GM13977 (cell line): ENCODE results near the gene CD180.

Experiments used
- DNase-seq: peaks from one replicate; pipeline ENCODE4 v3.0.0; 2012; ENCODE audit warnings: low spot score
- CTCF ChIP-seq: IDR thresholded peaks from 2 replicates; pipeline ENCODE4 v1.5.1; 2012; ENCODE audit warnings: mild to moderate bottlenecking, control low read depth; ENCODE audit not compliant: insufficient read depth; ENCODE audit errors: extremely low read depth, missing control alignments
- in situ Hi-C: fragments of 300-500 bp; cut with MboI; formaldehyde crosslinking; loops from one replicate; pipeline ENCODE4 v1.12.0; 2022; ENCODE audit warnings: low sequenced_read_pairs, low pct_unique_long_range_greater_than_20kb, mixed read lengths, inconsistent platforms; ENCODE audit not compliant: unreplicated experiment

The CD180 gene

DNA sequence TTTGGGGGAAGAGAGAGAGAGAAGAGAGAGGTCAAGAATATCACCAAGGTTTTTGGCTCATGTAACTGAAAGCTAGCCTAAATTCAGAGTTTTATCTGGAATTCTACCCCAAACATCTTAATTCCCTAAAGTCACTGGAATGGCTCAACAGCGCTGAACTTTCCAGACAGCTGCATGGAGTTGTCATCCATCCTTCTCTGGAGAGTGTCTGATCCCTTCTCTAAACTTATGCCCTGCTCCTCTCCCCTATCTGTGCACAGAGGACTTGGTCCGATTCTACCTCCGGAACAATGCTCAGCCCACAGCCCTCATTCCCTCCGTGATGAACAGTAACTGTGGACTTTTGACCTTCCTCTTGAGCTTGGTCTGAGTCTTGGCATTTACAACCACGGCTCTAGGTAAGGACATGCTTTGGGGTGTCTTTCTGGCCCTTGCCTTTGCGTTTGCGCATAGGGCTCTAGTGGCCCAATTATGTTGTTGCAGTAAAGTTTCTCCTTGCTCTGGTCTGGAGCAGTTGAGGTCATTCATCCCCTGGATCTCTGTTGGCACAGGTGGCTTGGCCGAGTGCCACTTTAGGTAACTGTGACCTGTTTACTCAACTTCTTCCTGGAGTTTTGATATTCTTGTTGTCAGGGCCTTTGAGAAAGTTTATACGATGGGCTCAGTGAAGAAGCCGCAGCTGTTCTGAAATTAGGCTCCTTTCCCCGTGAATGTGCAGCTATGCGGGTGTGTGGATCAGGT, 18.3 kb upstream of the CD180 start:
- in situ Hi-C loops: loop anchor here (5.0 to 25.0 kb wide), 2 partner anchors 53 to 228 kb away; no protein-coding TSS in a partner anchor
- no peak for DNase-seq

DNA sequence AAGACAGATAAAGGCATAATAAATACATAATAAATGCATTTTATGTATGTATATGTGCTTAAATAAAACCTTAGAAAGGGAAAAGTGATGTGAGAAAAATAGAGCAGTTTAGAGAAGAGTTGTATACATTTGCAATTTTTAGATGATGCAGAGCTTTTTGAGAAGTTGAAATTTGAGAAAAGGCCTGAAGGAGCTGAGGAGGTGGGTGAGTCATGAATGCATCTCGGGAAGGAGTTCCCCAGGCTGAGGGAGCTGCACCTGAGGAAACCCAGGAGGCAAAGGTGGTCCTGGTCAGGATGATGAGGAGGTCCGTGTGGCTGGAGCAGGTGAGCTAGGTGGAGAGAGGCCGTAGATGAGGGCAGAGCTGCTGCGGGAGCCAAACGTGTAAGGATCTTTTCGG, 17.4 kb upstream of the CD180 start:
- in situ Hi-C loops: loop anchor here (5.0 to 25.0 kb wide), 2 partner anchors 52 to 227 kb away; no protein-coding TSS in a partner anchor
- TF ChIP-seq CTCF: no peak
- no peak for DNase-seq

More for the DNA sequence above, 18.3 kb upstream of the CD180 start:
- no peak for TF ChIP-seq CTCF

- TF ChIP-seq CTCF: no peak
- in situ Hi-C loops: loop anchor here (5.0 to 25.0 kb wide), 2 partner anchors 50 to 225 kb away; no protein-coding TSS in a partner anchor
- DNase-seq: no peak
These were observed 15.3 kb upstream of the CD180 start for GRCh38 chr5:67211926-67212325.

- in situ Hi-C loops: loop anchor here (25.0 kb wide), 1 partner anchor 222 kb away; no protein-coding TSS in a partner anchor
- peak; percentile 67 for DNase-seq
These were observed 12.7 kb upstream of the CD180 start for GRCh38 chr5:67209141-67209771.

DNA sequence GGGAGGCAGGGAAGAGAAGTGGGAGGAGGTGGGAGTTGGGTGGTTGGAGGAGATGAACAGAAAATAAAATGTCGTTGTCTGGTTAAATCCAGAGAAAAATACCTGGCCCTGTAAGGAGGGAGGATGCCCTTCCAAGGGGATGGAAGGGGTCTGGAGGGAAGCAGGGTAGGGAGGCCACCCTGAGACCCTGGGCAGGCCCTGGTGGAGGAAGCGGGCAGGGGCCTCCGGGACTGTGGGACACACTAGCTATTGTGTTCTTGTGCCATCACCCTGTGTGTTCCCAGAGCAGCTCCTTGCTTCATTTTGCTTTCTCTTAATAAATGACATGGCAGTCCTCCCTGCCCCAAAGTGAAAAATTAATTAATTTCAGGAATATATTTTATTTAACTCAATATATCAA, 11.8 kb upstream of the CD180 start:
- in situ Hi-C loops: loop anchor here (25.0 kb wide), 1 partner anchor 221 kb away; no protein-coding TSS in a partner anchor
- DNase-seq: no peak
- no peak for TF ChIP-seq CTCF

More at GRCh38 chr5:67209141-67209771, 12.7 kb upstream of the CD180 start:
- peak; percentile 78 for TF ChIP-seq CTCF

- TF ChIP-seq CTCF: no peak
- in situ Hi-C loops: loop anchor here (25.0 kb wide), 1 partner anchor 220 kb away; no protein-coding TSS in a partner anchor
- peak; percentile 82 for DNase-seq
These were observed 10.3 kb upstream of the CD180 start for GRCh38 chr5:67206929-67207328.
